GM04504 (cell line): ENCODE data around the gene ATRNL1.
"Not testable (repeated sequence)": the region's sequence is repeated elsewhere in the genome, so short reads cannot be mapped to it uniquely, and the experiment has no call there.

Source experiments
- DNase-seq: peaks from one replicate; pipeline ENCODE4 v3.0.0-alpha.2; 2012; ENCODE audit warnings: low read depth

ATRNL1 gene

DNA sequence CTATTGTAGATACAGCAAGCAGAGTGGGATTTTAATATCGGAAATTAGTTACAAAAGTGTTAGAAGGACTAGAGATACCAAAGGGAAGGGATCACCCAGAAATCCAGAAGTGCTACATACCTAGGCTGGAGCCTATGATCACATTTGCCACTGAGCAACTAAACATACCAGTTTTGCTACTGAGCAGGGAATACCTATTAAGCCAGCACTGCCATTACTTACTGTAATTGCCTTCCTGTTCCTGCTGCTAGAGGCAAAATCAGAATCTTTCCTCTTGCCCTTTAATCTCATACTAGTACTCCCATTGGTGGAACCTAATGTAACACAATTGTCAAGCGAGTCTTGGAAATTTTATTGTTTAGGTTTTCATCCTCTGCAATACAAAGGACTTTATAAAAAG is 121.7 kb downstream of the ATRNL1 start:
- no peak for DNase-seq

DNA sequence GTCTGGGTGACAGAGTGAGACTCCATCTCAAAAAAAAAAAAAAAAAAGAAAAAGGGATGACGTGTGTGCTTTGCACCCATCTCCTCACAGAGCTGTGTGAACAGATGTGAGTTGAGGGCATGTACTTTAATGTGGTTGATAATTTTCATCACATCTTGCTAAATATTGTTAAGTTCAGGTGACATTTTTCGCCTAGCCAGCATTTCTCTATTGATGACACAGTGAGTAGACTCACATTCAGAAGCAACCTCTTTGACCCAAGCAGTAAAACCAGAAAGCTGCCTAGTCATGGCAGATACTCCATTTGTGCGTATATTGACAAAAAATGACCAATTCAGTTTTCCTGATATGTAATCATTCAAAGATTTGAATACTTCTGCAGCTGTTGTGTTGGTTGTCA is 126.0 kb downstream of the ATRNL1 start:
- no peak for DNase-seq

GRCh38 chr10:115222039-115222438 is 128.9 kb downstream of the ATRNL1 start:
- no peak for DNase-seq

- DNase-seq, result no peak
Observed at GRCh38 chr10:115239761-115240160, 146.6 kb downstream of the ATRNL1 start.

DNA sequence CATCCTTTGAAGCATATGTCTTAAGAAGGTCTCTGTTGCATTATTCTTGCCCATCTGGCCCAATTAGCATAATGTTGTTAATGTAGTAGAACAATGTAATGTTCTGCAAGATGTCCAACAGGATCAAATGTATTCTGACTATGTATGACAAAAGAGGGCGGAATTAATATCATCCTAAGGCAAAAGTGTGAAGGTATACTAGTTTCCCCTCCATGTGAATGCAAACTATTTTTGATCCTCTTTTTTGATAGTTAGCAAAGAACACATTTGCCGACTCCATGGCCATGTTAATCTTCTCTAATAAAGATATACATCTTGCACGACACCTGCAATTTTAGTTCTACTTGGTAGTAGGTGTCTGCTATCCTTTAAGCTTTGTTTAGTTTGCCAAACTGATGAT is 157.6 kb downstream of the ATRNL1 start:
- no peak for DNase-seq

DNA sequence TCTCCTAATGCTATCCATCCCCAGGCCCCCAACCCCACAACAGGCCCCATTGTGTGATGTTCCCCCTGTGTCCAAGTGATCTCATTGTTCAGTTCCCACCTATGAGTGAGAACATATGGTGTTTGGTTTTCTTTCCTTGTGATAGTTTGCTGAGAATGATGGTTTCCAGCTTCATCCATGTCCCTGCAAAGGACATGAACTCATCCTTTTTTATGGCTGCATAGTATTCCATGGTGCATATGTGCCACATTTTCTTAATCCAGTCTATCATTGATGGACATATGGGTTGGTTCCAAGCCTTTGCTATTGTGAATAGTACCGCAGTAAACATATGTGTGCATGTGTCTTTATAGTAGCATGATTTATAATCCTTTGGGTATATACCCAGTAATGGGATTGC is 160.6 kb downstream of the ATRNL1 start:
- not testable (repeated sequence) for DNase-seq

GRCh38 chr10:115272482-115272881 is 179.3 kb downstream of the ATRNL1 start:
- DNase-seq, result no peak

GRCh38 chr10:115278294-115278693 is 185.1 kb downstream of the ATRNL1 start:
- DNase-seq, result no peak

DNA sequence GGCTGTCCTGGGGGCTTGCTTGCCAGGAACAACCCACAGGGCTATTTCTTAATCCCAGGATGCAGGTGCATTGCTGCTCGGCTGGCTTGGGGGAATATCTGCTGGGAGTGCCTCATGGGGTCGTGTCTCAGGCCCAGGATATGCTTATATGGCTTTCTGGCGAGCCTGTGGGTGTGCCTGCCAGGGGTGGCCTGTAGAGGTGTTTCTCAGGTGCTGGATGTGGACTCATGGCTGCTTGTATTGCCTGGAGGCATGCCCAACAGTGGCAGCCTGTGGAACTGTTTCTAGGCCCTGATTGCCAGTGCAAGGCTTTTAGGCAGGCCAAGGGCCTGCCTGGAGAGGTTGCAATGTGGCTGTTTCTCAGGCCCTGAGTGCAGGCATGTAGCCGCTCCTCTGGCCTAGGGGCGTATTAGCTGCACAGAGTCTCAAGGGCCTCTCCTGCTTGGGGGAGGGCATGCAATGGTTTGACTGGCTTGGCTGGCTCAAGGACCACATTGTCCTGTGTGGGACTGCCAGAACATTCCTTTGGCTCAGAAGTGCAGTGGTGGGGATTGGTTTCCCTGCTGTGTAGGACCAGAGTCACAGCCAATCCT is 202.1 kb downstream of the ATRNL1 start:
- DNase-seq, result no peak

- no peak for DNase-seq
Observed at GRCh38 chr10:115300080-115300479, 206.9 kb downstream of the ATRNL1 start.

GRCh38 chr10:115319669-115320068 is 226.5 kb downstream of the ATRNL1 start:
- DNase-seq, result not testable (repeated sequence)

GRCh38 chr10:115321360-115321759 is 228.2 kb downstream of the ATRNL1 start:
- DNase-seq, result no peak

GRCh38 chr10:115328331-115328730 is 235.2 kb downstream of the ATRNL1 start:
- no peak for DNase-seq

GRCh38 chr10:115335366-115335765 is 242.2 kb downstream of the ATRNL1 start:
- no peak for DNase-seq

GRCh38 chr10:115355162-115355760 is 262.1 kb downstream of the ATRNL1 start:
- DNase-seq, result peak; percentile 18

GRCh38 chr10:115367920-115368319 is 274.8 kb downstream of the ATRNL1 start:
- not testable (repeated sequence) for DNase-seq

- DNase-seq, result no peak
Observed at GRCh38 chr10:115379064-115379463, 285.9 kb downstream of the ATRNL1 start.

GRCh38 chr10:115384665-115385064 is 291.5 kb downstream of the ATRNL1 start:
- DNase-seq, result no peak

DNA sequence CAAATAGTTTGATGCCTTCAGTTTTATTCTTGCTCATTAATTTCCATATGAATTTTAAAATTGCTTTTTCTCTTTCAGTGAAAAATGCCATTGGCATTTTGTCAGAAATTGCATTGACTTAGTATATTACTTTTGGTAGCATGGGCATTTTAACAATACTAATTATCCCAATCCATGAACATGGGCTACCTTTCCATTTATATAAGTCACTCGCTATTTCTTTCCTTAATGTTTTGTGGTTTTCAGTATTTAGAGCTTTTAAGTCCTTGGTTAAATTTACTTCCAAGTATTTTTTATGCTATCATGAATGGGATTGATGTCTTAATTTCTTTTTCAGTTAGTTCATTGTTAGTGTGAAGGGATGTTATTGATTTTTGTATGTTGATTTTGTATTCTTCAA is 297.4 kb downstream of the ATRNL1 start:
- DNase-seq, result no peak

DNA sequence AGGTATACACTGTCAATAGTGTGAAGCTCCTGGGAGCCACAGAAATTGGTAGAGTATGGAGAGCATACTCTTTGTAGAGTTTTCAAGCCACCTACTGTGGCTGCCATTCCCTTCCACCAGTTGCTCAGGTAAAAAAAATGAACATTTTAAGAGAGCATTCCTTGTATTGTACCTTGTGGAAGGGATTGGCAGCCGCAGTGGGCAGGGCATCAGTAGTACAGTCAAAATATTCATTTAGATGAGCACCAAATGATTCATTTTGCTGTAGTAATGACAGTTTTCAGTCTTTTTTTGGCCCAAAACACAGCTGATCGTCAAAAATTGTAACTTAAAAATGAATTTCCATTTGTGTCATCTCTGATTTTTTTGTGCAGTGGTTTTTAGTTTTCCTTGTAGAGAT is 304.9 kb downstream of the ATRNL1 start:
- no peak for DNase-seq

DNA sequence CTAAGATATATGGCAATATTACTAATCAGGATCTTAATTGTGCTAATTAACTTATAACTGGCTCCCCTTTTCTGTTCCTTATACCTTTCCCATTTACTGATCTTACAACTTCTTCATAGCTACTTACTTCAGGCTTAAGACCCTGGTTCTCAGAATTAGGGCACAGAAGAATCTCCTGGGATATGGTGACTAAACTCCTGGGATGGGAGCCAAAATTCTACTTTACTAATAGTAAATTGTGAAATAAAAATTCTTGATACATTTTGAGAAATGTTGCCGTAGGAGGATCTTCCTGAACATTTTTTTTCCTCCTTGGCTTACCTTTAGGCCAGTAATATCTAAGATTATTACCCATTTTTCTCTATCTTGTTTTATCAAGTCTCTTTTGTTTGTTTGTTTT is 309.5 kb downstream of the ATRNL1 start:
- DNase-seq, result peak; percentile 8

DNA sequence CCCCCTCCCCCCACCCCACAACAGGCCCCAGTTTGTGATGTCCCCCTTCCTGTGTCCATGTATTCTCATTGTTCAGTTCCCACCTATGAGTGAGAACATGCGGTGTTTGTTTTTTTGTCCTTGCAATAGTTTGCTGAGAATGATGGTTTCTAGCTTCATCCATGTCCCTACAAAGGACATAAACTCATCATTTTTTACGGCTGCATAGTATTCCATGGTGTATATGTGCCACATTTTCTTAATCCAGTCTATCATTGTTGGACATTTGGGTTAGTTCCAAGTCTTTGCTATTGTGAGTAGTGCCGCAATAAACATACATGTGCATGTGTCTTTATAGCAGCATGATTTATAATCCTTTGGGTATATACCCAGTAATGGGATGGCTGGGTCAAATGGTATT is 312.7 kb downstream of the ATRNL1 start:
- not testable (repeated sequence) for DNase-seq

GRCh38 chr10:115409347-115409746 is 316.2 kb downstream of the ATRNL1 start:
- no peak for DNase-seq

GRCh38 chr10:115417585-115418265 is 324.6 kb downstream of the ATRNL1 start:
- DNase-seq, result peak; percentile 22
